ENCODE data around the gene TBKBP1.

The TBKBP1 gene

DNA sequence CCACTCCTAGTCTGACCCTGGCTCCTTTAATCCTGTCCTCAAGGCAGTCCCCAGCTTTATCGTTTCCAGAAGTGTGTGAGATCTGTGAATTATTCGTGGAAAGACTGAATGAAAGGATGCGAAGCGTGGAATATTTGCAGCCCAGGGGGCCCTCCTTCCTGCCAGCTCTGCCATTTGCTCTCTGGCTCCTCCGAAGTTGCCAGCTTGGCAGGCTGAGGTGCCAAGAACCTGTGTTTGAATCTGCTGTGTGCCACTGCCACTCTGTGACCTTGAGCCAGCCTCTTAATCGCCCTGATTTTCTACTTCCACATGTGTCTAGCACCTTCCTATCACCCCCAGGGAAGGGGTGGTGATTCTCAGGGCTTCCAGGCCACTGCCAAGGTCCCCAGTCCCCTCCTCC lies 10.8 kb downstream of the TBKBP1 start:
- H3K4me3 ChIP-seq (ENCODE audit: low read length): no peak overlapping the region
- no peak for TF ChIP-seq CTCF (conservative IDR thresholded peaks at IDR 0.05; ENCODE audit: low read depth, low read length)
- DNase-seq (ENCODE audit: low read depth): no peak

GRCh38 chr17:47705536-47706530 lies 11.9 kb downstream of the TBKBP1 start:
- no peak for DNase-seq (ENCODE audit: low read depth)
- no peak for TF ChIP-seq CTCF (conservative IDR thresholded peaks at IDR 0.05; ENCODE audit: low read depth, low read length)
- no peak overlapping the region for H3K4me3 ChIP-seq (ENCODE audit: low read length)

- no peak for DNase-seq (ENCODE audit: low read depth)
- TF ChIP-seq CTCF (conservative IDR thresholded peaks at IDR 0.05; ENCODE audit: low read depth, low read length): no peak
- no peak overlapping the region for H3K4me3 ChIP-seq (ENCODE audit: low read length)
Measured at GRCh38 chr17:47707056-47707804, 13.3 kb downstream of the TBKBP1 start.

DNA sequence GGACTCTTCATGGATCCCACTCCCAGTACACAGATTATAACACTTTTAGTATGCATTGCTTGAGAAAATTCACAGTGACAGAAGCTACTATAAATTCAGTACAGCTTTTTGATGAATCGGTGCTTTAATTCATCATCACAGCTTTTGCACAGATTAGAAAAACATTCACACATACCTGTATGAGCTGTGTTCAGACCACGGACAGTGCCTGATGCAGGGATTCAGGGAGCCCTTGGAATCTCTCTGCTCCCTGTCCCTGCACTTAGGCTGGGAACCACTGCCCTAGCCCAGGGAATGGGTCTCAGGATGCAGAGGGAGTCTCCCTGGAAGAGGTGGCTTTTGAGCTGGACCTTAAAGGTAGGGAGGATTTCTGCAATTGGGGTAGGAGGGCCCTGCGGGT lies 13.9 kb downstream of the TBKBP1 start:
- no peak for TF ChIP-seq CTCF (conservative IDR thresholded peaks at IDR 0.05; ENCODE audit: low read depth, low read length)
- H3K4me3 ChIP-seq (ENCODE audit: low read length): no peak overlapping the region
- no peak for DNase-seq (ENCODE audit: low read depth)

- no peak for DNase-seq (ENCODE audit: low read depth)
- no peak for TF ChIP-seq CTCF (conservative IDR thresholded peaks at IDR 0.05; ENCODE audit: low read depth, low read length)
- no peak overlapping the region for H3K4me3 ChIP-seq (ENCODE audit: low read length)
Measured at GRCh38 chr17:47708312-47708863, 14.4 kb downstream of the TBKBP1 start.

DNA sequence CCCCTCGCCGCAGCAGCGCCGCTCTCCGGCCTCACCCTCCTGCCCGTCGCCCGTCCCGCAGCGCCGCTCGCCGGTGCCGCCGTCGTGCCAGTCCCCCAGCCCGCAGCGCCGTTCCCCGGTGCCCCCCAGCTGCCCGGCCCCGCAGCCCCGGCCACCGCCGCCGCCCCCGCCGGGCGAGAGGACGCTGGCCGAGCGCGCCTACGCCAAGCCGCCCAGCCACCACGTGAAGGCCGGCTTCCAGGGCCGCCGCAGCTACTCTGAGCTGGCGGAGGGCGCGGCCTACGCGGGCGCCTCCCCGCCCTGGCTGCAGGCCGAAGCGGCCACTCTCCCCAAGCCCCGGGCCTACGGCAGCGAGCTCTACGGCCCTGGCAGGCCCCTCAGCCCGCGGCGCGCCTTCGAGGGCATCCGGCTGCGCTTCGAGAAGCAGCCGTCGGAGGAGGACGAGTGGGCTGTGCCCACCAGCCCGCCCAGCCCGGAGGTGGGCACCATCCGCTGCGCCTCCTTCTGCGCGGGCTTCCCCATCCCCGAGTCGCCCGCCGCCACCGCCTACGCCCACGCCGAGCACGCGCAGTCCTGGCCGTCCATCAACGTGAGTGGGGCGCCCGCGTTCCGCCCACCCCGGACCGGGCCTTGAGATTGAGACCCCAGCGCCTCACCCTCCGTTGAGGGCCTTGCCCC lies 15.0 kb downstream of the TBKBP1 start:
- DNase-seq (ENCODE audit: low read depth): no peak
- H3K4me3 ChIP-seq (ENCODE audit: low read length): no peak overlapping the region
- no peak for TF ChIP-seq CTCF (conservative IDR thresholded peaks at IDR 0.05; ENCODE audit: low read depth, low read length)
